ENCODE measurements around the gene BHLHE23. TPM values are rescaled to one million over a fixed set of nuclear protein-coding genes. Genes with fewer than 3 reads are reported as not detected.

BHLHE23 gene
- total RNA-seq, 1 experiment from 2014 or later = not detected

GRCh38 chr20:62967149-62967501, 39.6 kb downstream of the BHLHE23 start:
- Histone ChIP-seq H3K4me3 (replicated peaks in 1 of 2; ENCODE audit: low read depth in 1 of 2, low read length in 2 of 2) (no peak overlapping the region), H2AFZ (ENCODE audit: low read depth, low read length, poor library complexity, severe bottlenecking) (no peak overlapping the region), H3K9me2 (ENCODE audit: insufficient read depth) (no peaks in the 10 kb centered on the region), H3K79me2 (ENCODE audit: insufficient read depth, low read length) (no peaks in the 10 kb centered on the region), H3K27me3 (ENCODE audit: insufficient read depth, low read length) (no peaks in the 10 kb centered on the region), H3K4me1 (ENCODE audit: control insufficient read depth in 1 of 2, insufficient read depth in 2 of 2, low read length in 2 of 2) (peaks cover 0 to 2% of the 10 kb centered on the region in 2 experiments; a peak in 1 of 4 replicates), H3K4me2 (ENCODE audit: low read length) (no peak overlapping the region), H3K27ac (ENCODE audit: low read depth, low read length) (no peak overlapping the region), H3K36me3 (ENCODE audit: control insufficient read depth in 1 of 2, insufficient read depth in 2 of 2, low read length in 2 of 2) (peaks cover 0 to 8% of the 10 kb centered on the region in 2 experiments; a peak in 1 of 4 replicates), H3K9ac (ENCODE audit: low read length) (no peak overlapping the region), H3K9me3 (ENCODE audit: control insufficient read depth in 1 of 2, insufficient read depth in 1 of 2, low read depth in 1 of 2, low read length in 2 of 2) (no peaks in the 10 kb centered on the region), H4K20me1 (ENCODE audit: insufficient read depth) (no peaks in the 10 kb centered on the region)
- no TSS peak for BruUV-seq (replicated peaks)
- CTCF ChIA-PET = no interaction called here
- DNase-seq (ENCODE audit: low read depth, low spot score) (no peak), ATAC-seq (no peak)
- TF ChIP-seq MAX (IDR thresholded peaks at IDR 0.05) = no peak
- no peak for TF ChIP-seq CBX3 (IDR thresholded peaks at IDR 0.05; ENCODE audit: low read depth)
- no peak for TF ChIP-seq SIN3A (IDR thresholded peaks at IDR 0.05; ENCODE audit: low read depth)
- TF ChIP-seq CTCF (IDR thresholded peaks at IDR 0.05 in 2 of 3, conservative IDR thresholded peaks at IDR 0.05 in 1 of 3; ENCODE audit: borderline replicate concordance in 1 of 3, insufficient read depth in 1 of 3, low read depth in 2 of 3, low read length in 2 of 3) = no peak
- no peak for TF ChIP-seq REST (IDR thresholded peaks at IDR 0.05; ENCODE audit: low read depth)
- TF ChIP-seq CEBPB (IDR thresholded peaks at IDR 0.05; ENCODE audit: low read depth) = no peak
- TF ChIP-seq ZFX (IDR thresholded peaks at IDR 0.05) = no peak
- TF ChIP-seq ZBTB33 (IDR thresholded peaks at IDR 0.05; ENCODE audit: extremely low read depth, insufficient replicate concordance, low read length) = no peak
- TF ChIP-seq TCF7L2 (IDR thresholded peaks at IDR 0.05; ENCODE audit: borderline replicate concordance, extremely low read depth, insufficient read depth, insufficient read length) = no peak
- TF ChIP-seq YY1 (IDR thresholded peaks at IDR 0.05; ENCODE audit: extremely low read depth, insufficient replicate concordance, low read depth, low read length) = no peak
- TF ChIP-seq EZH2 (IDR thresholded peaks at IDR 0.05) = no peak
- TF ChIP-seq ATF3 (IDR thresholded peaks at IDR 0.05) = no peak
- TF ChIP-seq POLR2AphosphoS5 (IDR thresholded peaks at IDR 0.05; ENCODE audit: low read depth, low read length) = no peak
- no peak for TF ChIP-seq RAD21 (IDR thresholded peaks at IDR 0.05; ENCODE audit: low read depth)
- no peak for TF ChIP-seq ELF1 (IDR thresholded peaks at IDR 0.05; ENCODE audit: borderline replicate concordance, low read depth)
- no peak for TF ChIP-seq SRF (IDR thresholded peaks at IDR 0.05; ENCODE audit: low read depth)
- TF ChIP-seq SP1 (IDR thresholded peaks at IDR 0.05; ENCODE audit: low read depth) = no peak
- POLR2A ChIA-PET = no interaction called here
- RAD21 ChIA-PET (ENCODE audit: low non-redundant PET in 1 of 2, low total read pairs in 2 of 2, uncharacterized antibody in 2 of 2, unreplicated experiment in 2 of 2) = no interaction called here
- intact Hi-C loops (cut with micrococcal nuclease) = no loop called here

Data from HCT116 (cell line).